HFF-Myc (cell line): ENCODE data around the gene NCAPG2.

Experiments used
- DNase-seq: peaks from one replicate; pipeline ENCODE4 v3.0.0-alpha.2; 2011; ENCODE audit warnings: low read depth; ENCODE audit errors: extremely low read depth
- H3K4me3 ChIP-seq: replicated peaks from 2 replicates; pipeline ENCODE4 v1.5.1; 2011; ENCODE audit warnings: low read depth, mild to moderate bottlenecking, control low read depth, low read length
- TF ChIP-seq, protein P1 (sequence below): IDR thresholded peaks from 2 replicates; pipeline ENCODE4 v1.5.1; 2012; ENCODE audit warnings: mild to moderate bottlenecking, low read depth, low read length, control low read depth; ENCODE audit errors: missing control alignments

The NCAPG2 gene

DNA sequence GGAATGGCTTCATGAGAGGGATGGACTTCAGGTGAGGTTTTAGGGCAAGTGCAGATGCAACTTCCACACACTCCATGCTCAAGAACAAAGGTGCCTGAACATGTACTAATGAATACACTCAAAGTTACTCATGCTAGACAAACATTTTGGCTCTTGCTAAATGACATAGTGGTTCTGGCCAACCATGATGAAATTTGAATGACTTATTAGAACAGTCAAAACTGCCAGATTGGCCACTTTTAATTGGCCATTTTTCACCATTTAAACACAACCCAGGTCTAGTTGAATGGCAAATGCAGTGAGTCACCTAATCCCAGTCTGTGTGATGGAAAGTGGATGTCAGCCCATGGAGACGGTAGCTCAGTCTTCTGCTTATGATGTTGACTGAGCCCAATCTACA, 112.1 kb downstream of the NCAPG2 start:
- no peak for DNase-seq
- H3K4me3 ChIP-seq, result no peak overlapping the region
- TF ChIP-seq, protein P1, sequence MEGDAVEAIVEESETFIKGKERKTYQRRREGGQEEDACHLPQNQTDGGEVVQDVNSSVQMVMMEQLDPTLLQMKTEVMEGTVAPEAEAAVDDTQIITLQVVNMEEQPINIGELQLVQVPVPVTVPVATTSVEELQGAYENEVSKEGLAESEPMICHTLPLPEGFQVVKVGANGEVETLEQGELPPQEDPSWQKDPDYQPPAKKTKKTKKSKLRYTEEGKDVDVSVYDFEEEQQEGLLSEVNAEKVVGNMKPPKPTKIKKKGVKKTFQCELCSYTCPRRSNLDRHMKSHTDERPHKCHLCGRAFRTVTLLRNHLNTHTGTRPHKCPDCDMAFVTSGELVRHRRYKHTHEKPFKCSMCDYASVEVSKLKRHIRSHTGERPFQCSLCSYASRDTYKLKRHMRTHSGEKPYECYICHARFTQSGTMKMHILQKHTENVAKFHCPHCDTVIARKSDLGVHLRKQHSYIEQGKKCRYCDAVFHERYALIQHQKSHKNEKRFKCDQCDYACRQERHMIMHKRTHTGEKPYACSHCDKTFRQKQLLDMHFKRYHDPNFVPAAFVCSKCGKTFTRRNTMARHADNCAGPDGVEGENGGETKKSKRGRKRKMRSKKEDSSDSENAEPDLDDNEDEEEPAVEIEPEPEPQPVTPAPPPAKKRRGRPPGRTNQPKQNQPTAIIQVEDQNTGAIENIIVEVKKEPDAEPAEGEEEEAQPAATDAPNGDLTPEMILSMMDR, result no peak

DNA sequence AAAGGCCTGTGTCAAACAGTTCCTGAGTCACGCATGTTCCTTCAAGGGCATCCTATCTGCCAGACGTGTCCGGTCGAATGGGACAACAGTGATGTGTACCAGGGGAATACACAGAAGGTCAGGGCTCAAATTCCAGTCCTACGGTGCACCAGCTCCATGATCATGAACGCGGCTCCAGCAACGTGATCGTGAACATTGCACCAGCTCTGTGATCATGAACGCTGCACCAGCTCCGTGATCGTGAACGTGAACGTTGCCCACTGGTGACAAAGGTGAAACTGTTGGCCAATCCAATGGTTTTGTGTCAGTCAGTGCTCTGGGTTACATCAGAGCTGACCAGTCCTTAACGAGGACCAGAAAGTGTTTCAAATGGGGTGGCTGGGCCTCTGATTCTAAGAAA, 112.7 kb downstream of the NCAPG2 start:
- DNase-seq, result no peak

DNA sequence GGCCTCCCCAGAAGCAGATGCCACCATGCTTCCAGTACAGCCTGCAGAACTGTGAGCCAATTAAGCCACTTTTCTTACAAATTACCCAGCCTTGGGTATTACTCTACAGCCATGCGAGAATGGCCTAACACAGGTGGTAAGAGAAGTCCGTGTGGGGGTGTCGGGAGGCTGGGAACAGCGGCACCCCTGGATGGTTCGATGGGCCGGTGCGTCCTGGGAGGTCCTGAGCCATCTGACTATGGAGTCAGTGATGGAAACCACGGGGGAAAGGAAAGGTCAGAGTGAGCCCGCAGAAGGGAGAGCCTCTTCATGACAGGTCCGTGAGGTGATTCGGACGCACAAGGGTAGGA, 114.4 kb downstream of the NCAPG2 start:
- TF ChIP-seq, protein P1, result no peak
- H3K4me3 ChIP-seq, result no peak overlapping the region
- no peak for DNase-seq

More for the DNA sequence above, 112.7 kb downstream of the NCAPG2 start:
- H3K4me3 ChIP-seq, result no peak overlapping the region
- TF ChIP-seq, protein P1, result no peak

DNA sequence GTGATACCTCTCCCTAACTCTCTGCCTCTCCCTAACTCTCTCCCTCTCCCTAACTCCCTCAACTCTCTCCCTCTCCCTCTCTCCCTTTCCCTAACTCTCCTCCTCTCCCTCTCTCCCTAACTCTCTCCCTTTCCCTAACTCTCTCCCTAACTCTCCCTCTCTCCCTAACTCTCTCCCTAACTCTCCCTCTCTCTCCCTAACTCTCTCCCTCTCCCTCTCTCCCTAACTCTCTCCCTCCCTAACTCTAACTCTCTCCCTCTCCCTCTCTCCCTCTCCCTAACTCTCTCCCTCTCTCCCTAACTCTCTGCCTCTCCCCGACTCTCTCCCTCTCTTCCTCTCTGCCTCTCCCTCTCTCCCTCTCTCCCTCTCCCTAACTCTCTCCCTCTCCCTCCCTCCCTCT, 115.0 kb downstream of the NCAPG2 start:
- no peak for DNase-seq
- no peak overlapping the region for H3K4me3 ChIP-seq
- TF ChIP-seq, protein P1, result no peak

DNA sequence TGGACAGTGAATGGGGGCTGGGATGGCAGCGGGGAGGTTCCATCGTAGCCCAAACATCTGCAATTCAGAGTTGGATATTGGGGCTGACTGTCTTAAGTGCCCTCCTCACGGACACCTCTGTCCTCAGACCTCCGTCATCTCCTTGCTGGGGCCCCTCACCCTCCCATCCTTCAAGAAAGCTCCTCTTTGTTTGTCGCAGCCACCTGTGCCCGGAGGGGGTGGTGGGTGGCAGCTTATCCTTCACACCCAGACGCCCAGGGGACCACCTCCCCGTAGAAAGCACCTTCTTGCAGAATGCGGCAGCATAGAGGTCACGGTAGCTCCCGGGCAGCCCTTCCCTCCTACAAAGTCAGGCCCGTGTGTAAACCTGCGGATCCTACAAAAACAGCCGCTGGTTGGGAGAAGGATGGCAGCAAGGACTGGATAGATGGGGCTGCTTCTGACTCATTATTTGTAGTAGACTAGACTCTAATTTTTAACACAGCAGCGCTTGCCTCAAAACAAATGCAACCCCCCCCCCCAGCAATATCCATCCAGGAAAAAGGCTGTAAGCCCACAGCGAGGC, 115.6 kb downstream of the NCAPG2 start:
- no peak overlapping the region for H3K4me3 ChIP-seq
- no peak for DNase-seq
- TF ChIP-seq, protein P1, result no peak

DNA sequence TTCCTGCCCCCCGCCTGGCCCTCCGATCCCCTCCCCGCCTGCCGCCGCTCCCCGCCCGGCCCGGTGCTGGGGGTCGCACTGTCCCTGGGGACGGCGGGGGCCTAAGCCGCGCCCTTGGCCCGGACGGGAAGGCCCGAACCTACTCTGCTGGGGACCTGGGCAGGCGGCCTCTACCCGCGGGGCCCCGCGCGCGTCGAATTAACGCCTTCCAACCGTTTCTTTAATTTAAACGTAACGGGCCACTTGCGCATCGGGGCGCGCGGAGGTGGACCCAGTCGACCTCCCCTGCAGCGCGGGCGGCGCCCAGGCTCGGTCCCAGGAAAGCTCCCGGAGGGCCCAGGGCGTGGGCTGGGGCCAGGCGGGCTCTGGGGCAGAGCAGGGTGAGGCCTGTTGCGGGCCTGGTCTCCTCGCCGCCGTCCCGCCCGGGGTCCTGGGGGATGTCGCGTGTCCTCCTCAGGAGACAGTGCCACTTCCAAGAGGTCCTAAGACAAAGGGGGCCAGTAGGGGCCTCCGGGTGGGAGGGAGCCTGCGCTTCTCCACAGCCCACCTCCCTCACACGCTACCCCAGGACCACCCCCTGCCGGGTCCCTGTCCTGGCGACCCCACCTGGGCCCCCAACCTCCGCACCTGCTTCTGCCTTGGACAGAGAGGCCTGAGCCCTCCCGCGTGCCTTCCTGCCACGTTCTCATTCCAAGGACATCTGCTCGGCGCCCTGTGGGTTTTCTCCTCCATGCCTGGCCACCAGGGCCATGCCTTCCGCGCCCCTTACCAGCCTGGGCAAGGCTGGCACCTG, 116.3 kb downstream of the NCAPG2 start:
- no peak for DNase-seq
- no peak overlapping the region; the same call in 1 of the 2 replicates for H3K4me3 ChIP-seq
- TF ChIP-seq, protein P1, result no peak
